T-cell (primary cell): Measurements from ENCODE around the gene PDXK. TPM values are rescaled to one million over a fixed set of nuclear protein-coding genes. Genes with fewer than 3 reads are reported as not detected.

ENCODE experiments used
- ATAC-seq, 4 experiments: fragments of 200-7000 bp in 3 of 4; fragments of 150-1000 bp in 1 of 4; cut with Tn5 transposase; replicated peaks in 1 of 4; 1 replicate in 3 of 4; 2 replicates in 1 of 4; pipeline ENCODE4 v1.10.0; 2021; ENCODE audit warnings: moderate library complexity in 3 of 4, mild to moderate bottlenecking in 2 of 4, moderate number of reproducible peaks in 1 of 4
- CTCF ChIA-PET, 2 donors: fragments of 300-600 bp; sonication (Branson Sonifier 250); formaldehyde crosslinking; loops; one replicate each; lab custom pipeline; 2022; ENCODE audit warnings: antibody characterized with exemption in 2 of 2; lab: Charles Lee
- POLR2A ChIA-PET, 2 donors: fragments of 300-600 bp; sonication (Branson Sonifier 250); formaldehyde crosslinking; loops; one replicate each; lab custom pipeline; 2022; ENCODE audit warnings: antibody characterized with exemption in 2 of 2; lab: Charles Lee
- DNase-seq, 35 experiments: peaks; one replicate each; pipeline versions ENCODE4 v3.0.0 to v3.0.0-alpha.2; 2013 to 2023
- H3K27ac ChIP-seq: one replicate; pipeline ENCODE4 v1.5.1; 2013; ENCODE audit warnings: low read length
- H3K27me3 ChIP-seq, 2 experiments: replicated peaks in 1 of 2; 1 replicate in 1 of 2; 2 replicates in 1 of 2; pipeline versions ENCODE4 v1.6.1 to v1.7.0; 2013; ENCODE audit warnings: low read length in 1 of 2, mixed read lengths in 1 of 2; ENCODE audit not compliant: control insufficient read depth in 2 of 2, insufficient read depth in 2 of 2; ENCODE audit errors: extremely low read depth in 1 of 2
- H3K36me3 ChIP-seq, 2 donors: 1 replicate in 1 of 2; 2 replicates in 1 of 2; pipeline versions ENCODE4 v1.6.1 to v1.7.0; 2013; ENCODE audit warnings: low read length in 1 of 2; ENCODE audit not compliant: control insufficient read depth in 2 of 2, insufficient read depth in 1 of 2; ENCODE audit errors: extremely low read depth in 1 of 2
- H3K4me1 ChIP-seq, 2 experiments: 1 replicate in 1 of 2; 2 replicates in 1 of 2; pipeline versions ENCODE4 v1.6.1 to v1.7.0; 2013; ENCODE audit warnings: low read length in 2 of 2, mixed read lengths in 1 of 2; ENCODE audit not compliant: insufficient read depth in 2 of 2, control insufficient read depth in 1 of 2; ENCODE audit errors: extremely low read depth in 1 of 2
- H3K4me3 ChIP-seq, 2 donors: 1 replicate in 1 of 2; 2 replicates in 1 of 2; pipeline versions ENCODE4 v1.5.1 to v1.7.0; 2013; ENCODE audit warnings: mild to moderate bottlenecking in 2 of 2, low read length in 1 of 2, moderate library complexity in 1 of 2; ENCODE audit not compliant: control insufficient read depth in 1 of 2; ENCODE audit errors: extremely low read depth in 1 of 2
- H3K9me3 ChIP-seq: 2 replicates; pipeline ENCODE4 v1.7.0; 2013
- H3K27ac Mint-ChIP-seq, 2 donors: one replicate each; pipeline ENCODE4 v1.8.0; 2020 to 2021; ENCODE audit warnings: mild to moderate bottlenecking in 2 of 2, mixed read lengths in 2 of 2
- H3K27me3 Mint-ChIP-seq, 2 donors: one replicate each; pipeline ENCODE4 v1.8.0; 2021 to 2022; ENCODE audit warnings: mixed read lengths in 2 of 2
- H3K36me3 Mint-ChIP-seq: one replicate; pipeline ENCODE4 v1.8.0; 2021; ENCODE audit warnings: mixed read lengths
- H3K4me1 Mint-ChIP-seq, 3 donors: one replicate each; pipeline ENCODE4 v1.8.0; 2020 to 2022; ENCODE audit warnings: mixed read lengths in 3 of 3, mild to moderate bottlenecking in 1 of 3
- H3K4me3 Mint-ChIP-seq, 3 donors: one replicate each; pipeline ENCODE4 v1.8.0; 2020 to 2022; ENCODE audit warnings: mild to moderate bottlenecking in 3 of 3, mixed read lengths in 3 of 3, moderate library complexity in 3 of 3
- H3K9me3 Mint-ChIP-seq, 3 donors: one replicate each; pipeline ENCODE4 v1.8.0; 2020 to 2022; ENCODE audit warnings: mixed read lengths in 3 of 3
- WGBS: methylation state at CpG from one replicate; pipeline ENCODE4 v1.1.5; 2013; ENCODE audit warnings: missing lambda C conversion rate; ENCODE audit not compliant: insufficient coverage; 5-methylcytosine and 5-hydroxymethylcytosine counted together
- total RNA-seq, 35 experiments: library from RNA in 6 of 35; stranded (reverse) in 6 of 35; fragments of 120-200 nt in 1 of 35; gene quantifications; one replicate each; pipeline versions ENCODE4 v1.2.1 to v1.2.4 and lab custom pipeline; 2013 to 2026

Gene PDXK
- total RNA-seq, 5 donors from 2014 or later (not counting 1 experiment from before 2014, with no cell fraction given) = 70.8 to 100 (median 80.2) TPM

DNA sequence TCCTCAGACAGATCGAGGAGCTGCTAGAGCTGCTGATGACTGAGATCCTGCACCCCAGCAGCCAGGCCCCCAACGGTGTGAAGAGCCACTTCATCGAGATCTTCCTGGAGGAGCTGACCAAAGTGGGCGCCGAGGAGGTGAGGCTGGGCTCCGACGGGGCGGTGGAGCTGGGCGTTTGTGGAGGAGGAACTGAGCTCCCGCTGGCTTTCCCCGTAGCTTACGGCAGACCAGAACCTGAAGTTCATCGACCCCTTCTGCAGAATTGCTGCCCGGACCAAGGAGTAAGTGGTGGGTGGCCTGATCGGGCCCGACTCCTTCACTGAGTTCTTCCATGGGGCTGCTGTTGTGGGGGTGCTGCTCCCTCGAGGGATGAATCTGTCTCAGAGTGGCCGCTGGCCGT lies 78.5 kb downstream of the PDXK start:
- DNase-seq (no peak), ATAC-seq (no peak)
- no peaks in the 10 kb centered on the region for H3K27me3 Mint-ChIP-seq
- WGBS = 94% methylated on average over 19 of the region's 19 CpGs
- H3K27me3 ChIP-seq = no peaks in the 10 kb centered on the region
- H3K9me3 Mint-ChIP-seq = no peaks in the 10 kb centered on the region
- CTCF ChIA-PET = no interaction called here
- H3K36me3 ChIP-seq = peaks cover 32 to 96% of the 10 kb centered on the region in 2 donors
- H3K4me3 ChIP-seq = no peak overlapping the region
- no peak overlapping the region for H3K27ac Mint-ChIP-seq
- H3K9me3 ChIP-seq = no peaks in the 10 kb centered on the region
- peaks cover 2 to 5% (median 4%) of the 10 kb centered on the region in 3 donors for H3K4me1 Mint-ChIP-seq
- H3K4me1 ChIP-seq = no peaks in the 10 kb centered on the region
- POLR2A ChIA-PET = interaction anchor here in 1 of 2 donors (0.5 kb wide), 1 partner anchor 72 kb away, joined by 3 read pairs; no protein-coding TSS in a partner anchor
- H3K4me3 Mint-ChIP-seq = no peak overlapping the region
- H3K36me3 Mint-ChIP-seq = peaks cover 51% of the 10 kb centered on the region
- no peak overlapping the region for H3K27ac ChIP-seq

DNA sequence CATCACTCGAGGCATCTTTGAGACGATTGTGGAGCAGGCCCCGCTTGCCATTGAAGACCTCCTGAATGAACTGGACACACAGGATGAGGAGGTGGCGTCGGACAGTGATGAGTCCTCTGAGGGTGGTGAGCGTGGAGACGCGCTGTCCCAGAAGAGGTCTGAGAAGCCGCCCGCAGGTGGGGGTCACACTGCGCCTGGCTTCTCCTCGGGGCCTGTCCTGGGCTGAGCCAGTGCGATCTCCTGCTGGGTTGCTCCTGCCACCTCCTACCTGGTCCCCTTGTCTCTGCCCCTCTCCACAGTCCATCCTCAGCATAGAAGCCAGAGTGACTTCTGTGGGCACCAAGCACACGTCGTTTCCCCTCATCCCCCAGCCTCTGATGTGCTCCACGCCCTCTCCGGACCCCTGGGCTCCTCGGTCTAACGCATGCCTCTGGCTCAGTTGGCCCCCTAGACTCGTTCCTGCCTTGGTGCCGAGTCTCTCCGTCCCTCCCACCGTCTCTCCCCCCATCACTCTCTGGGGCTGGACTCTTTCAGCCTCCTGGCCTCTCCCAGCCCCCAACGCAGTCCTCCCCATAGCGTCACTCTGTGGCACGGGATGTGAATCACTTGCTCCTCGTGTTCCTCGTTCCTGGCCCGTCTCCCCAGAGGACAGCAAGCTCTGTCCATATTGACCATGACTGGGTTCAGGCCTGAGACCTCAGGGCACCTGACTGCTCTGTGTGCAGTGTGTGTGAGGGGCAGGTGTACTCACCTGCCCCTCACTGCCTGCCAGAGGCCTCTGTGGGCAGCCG lies 79.2 kb downstream of the PDXK start:
- no peak overlapping the region for H3K27ac ChIP-seq
- no peaks in the 10 kb centered on the region for H3K27me3 ChIP-seq
- 96% methylated on average over 21 of the region's 30 CpGs for WGBS
- H3K36me3 ChIP-seq = peaks cover 35 to 96% of the 10 kb centered on the region in 2 donors
- Mint-ChIP-seq H3K9me3 (no peaks in the 10 kb centered on the region), H3K36me3 (peaks cover 52% of the 10 kb centered on the region), H3K27me3 (no peaks in the 10 kb centered on the region), H3K27ac (no peak overlapping the region), H3K4me1 (peaks cover 0 to 3% (median 2%) of the 10 kb centered on the region in 3 donors), H3K4me3 (no peak overlapping the region)
- H3K9me3 ChIP-seq = no peaks in the 10 kb centered on the region
- ATAC-seq (no peak), DNase-seq (no peak)
- H3K4me1 ChIP-seq = no peaks in the 10 kb centered on the region
- POLR2A ChIA-PET = no interaction called here
- H3K4me3 ChIP-seq = no peak overlapping the region
- CTCF ChIA-PET = interaction anchor here in 1 of 2 donors (0.6 kb wide), 1 partner anchor 94 kb away, joined by 4 read pairs; no protein-coding TSS in a partner anchor

DNA sequence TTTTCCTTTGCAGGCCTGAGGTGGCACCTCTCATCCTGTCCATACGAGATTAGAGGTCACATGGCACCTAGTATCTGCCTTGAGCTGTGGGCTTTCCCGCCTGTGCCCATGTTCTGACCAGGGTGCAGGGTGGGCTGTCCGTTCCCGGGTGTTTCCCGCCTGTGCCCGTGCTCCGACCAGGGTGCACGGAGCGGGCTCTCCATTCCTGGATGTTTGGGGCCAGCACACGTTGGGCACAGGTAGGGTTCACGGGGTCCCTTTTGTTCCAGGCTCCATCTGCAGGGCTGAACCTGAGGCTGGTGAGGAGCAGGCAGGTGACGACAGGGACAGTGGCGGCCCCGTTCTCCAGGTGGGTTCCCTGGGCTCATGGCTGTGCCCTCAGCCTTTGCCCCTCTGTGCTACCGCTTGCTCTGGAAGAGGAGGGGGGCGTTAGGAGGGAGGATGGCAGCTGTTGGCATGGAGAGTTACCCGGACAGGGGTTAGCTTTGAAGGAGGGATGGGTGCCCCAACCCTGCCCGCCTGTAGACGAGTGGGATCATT lies 80.4 kb downstream of the PDXK start:
- POLR2A ChIA-PET = no interaction called here
- Histone ChIP-seq H3K4me1 (no peaks in the 10 kb centered on the region), H3K9me3 (no peaks in the 10 kb centered on the region), H3K27me3 (no peaks in the 10 kb centered on the region), H3K4me3 (no peak overlapping the region), H3K27ac (no peak overlapping the region), H3K36me3 (peaks cover 42 to 96% of the 10 kb centered on the region in 2 donors)
- 92% methylated on average over 16 of the region's 19 CpGs for WGBS
- H3K4me1 Mint-ChIP-seq = peaks cover 0 to 3% (median 2%) of the 10 kb centered on the region in 3 donors
- peaks cover 49% of the 10 kb centered on the region for H3K36me3 Mint-ChIP-seq
- CTCF ChIA-PET = no interaction called here
- no peak for ATAC-seq
- no peaks in the 10 kb centered on the region for H3K27me3 Mint-ChIP-seq
- H3K4me3 Mint-ChIP-seq = no peak overlapping the region
- no peak overlapping the region for H3K27ac Mint-ChIP-seq
- no peak for DNase-seq
- no peaks in the 10 kb centered on the region for H3K9me3 Mint-ChIP-seq

DNA sequence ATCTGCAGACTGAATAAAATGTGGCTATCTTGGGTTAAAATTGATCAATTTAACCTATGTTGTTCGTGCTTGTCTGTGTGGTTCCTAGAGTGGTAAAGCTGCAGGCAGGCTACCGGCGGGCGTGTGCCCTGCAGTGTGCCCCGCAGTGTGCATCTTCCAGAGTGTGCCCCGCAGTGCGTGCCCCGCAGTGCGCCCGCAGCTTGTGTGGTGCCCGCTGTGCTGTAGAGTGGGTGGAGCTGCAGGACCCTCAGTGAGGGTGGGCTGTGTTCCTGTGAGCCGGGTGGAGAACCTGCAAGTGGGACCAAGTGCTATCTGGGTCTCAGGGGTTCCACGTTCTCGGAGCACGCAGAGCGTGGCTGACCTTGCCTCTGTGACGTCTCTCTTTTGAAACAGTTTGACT lies 81.2 kb downstream of the PDXK start:
- H3K27ac Mint-ChIP-seq = no peak overlapping the region
- H3K4me3 ChIP-seq = no peak overlapping the region
- peaks cover 0 to 2% (median under 1%) of the 10 kb centered on the region in 3 donors for H3K4me1 Mint-ChIP-seq
- no peaks in the 10 kb centered on the region for H3K9me3 Mint-ChIP-seq
- ATAC-seq (no peak), DNase-seq (no peak)
- 96% methylated on average over 15 of the region's 17 CpGs for WGBS
- H3K4me1 ChIP-seq = no peaks in the 10 kb centered on the region
- H3K36me3 Mint-ChIP-seq = peaks cover 46% of the 10 kb centered on the region
- H3K9me3 ChIP-seq = no peaks in the 10 kb centered on the region
- peaks cover 42 to 88% of the 10 kb centered on the region in 2 donors for H3K36me3 ChIP-seq
- H3K27ac ChIP-seq = no peak overlapping the region
- H3K27me3 Mint-ChIP-seq = no peaks in the 10 kb centered on the region
- no peak overlapping the region for H3K4me3 Mint-ChIP-seq
- H3K27me3 ChIP-seq = no peaks in the 10 kb centered on the region
- CTCF ChIA-PET = no interaction called here
- POLR2A ChIA-PET = no interaction called here

DNA sequence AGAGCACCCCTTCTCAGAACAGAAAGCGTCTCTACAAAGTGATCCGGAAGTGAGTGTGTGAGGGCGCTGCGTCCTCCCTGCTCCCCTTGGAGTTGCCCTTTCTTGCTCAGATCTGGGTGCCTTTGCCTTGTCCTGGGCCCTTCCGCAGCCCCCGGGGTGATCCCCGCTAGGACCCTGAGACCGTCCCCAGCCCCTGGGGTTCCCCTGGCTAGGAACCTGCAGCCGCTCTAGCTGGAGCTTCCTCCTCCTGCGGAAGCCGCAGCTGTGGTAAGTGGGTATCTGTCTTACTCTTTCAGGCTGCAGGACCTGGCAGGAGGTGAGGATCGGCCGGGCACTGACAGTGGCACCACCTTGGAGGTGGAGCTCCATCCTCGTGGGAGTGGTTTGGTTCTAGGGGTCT lies 81.6 kb downstream of the PDXK start:
- H3K27ac ChIP-seq = no peak overlapping the region
- H3K27me3 Mint-ChIP-seq = no peaks in the 10 kb centered on the region
- no peak for DNase-seq
- WGBS = over 99% methylated on average over 9 of the region's 14 CpGs
- H3K9me3 ChIP-seq = no peaks in the 10 kb centered on the region
- no peak overlapping the region for H3K4me3 ChIP-seq
- peaks cover 44% of the 10 kb centered on the region for H3K36me3 Mint-ChIP-seq
- no peaks in the 10 kb centered on the region for H3K4me1 Mint-ChIP-seq
- H3K27me3 ChIP-seq = no peaks in the 10 kb centered on the region
- ATAC-seq = no peak
- no peaks in the 10 kb centered on the region for H3K4me1 ChIP-seq
- ChIA-PET POLR2A (no interaction called here), CTCF (no interaction called here)
- peaks cover 42 to 85% of the 10 kb centered on the region in 2 donors for H3K36me3 ChIP-seq
- no peak overlapping the region for H3K27ac Mint-ChIP-seq
- H3K9me3 Mint-ChIP-seq = no peaks in the 10 kb centered on the region
- no peak overlapping the region for H3K4me3 Mint-ChIP-seq

DNA sequence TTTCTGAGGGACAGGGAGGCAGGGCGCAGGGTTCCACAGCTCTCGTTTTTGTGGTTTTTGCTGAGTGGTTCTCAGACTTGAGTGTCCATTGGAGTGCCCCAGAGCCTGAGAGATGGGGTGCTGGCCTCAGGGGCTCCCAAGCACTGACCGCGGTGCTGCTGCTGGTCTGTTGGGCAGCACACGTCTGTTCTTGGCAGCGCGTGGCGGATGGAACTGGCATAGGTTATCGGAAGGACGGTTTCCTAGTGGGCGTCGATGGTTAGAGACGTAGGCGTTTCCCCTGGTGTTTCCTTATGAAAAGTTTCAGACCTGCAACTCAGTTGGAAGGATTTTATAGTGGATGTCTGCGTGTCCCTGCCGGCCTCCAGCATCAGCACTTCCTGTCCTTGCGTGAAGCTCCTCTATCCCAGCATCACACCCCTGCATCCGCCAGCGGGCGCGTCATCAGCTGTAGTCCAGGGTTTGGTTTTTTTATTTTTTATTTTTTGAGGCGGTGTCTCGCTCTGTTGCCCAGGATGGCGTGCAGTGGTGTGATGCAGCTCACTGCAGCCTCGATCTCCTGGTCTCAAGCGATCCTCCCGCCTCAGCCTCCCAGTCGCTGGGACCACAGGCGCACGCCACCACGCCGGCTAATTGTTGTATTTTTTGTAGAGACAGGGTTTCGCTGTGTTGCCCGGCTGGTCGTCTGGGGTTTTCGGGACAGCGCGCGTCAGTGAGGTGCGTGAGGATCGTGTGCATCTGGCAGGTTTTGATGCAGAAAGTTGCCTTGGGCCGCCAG lies 82.3 kb downstream of the PDXK start:
- H3K36me3 ChIP-seq = peaks cover 42 to 78% of the 10 kb centered on the region in 2 donors
- no peaks in the 10 kb centered on the region for H3K9me3 ChIP-seq
- POLR2A ChIA-PET = no interaction called here
- no peaks in the 10 kb centered on the region for H3K27me3 Mint-ChIP-seq
- no peaks in the 10 kb centered on the region for H3K27me3 ChIP-seq
- no peaks in the 10 kb centered on the region for H3K4me1 ChIP-seq
- H3K36me3 Mint-ChIP-seq = peaks cover 44% of the 10 kb centered on the region
- H3K27ac ChIP-seq = no peak overlapping the region
- ATAC-seq (no peak), DNase-seq (no peak)
- H3K4me3 ChIP-seq = no peak overlapping the region
- 95% methylated on average over 20 of the region's 42 CpGs for WGBS
- H3K4me1 Mint-ChIP-seq = peaks cover 0 to 2% (median 0%) of the 10 kb centered on the region in 3 donors
- no peaks in the 10 kb centered on the region for H3K9me3 Mint-ChIP-seq
- CTCF ChIA-PET = no interaction called here
- no peak overlapping the region for H3K4me3 Mint-ChIP-seq
- H3K27ac Mint-ChIP-seq = no peak overlapping the region
